Forelimb muscle (tissue), 1 donor: ENCODE results near the gene SCYGR1. TPM values are rescaled to one million over a fixed set of nuclear protein-coding genes. Genes with fewer than 3 reads are reported as not detected.
A peak's percentile ranks its signal among the peaks of the same experiment; 100 is the strongest.
"Not testable (repeated sequence)": the region's sequence is repeated elsewhere in the genome, so short reads cannot be mapped to it uniquely, and the experiment has no call there.

ENCODE experiments used
- DNase-seq: peaks from one replicate; pipeline ENCODE4 v3.0.0-alpha.2; 2013; ENCODE audit warnings: low read depth
- polyA plus RNA-seq: library from polyadenylated mRNA; unstranded; fragments of 120-200 nt; gene quantifications from one replicate; pipeline ENCODE4 v1.2.1, GENCODE V29; 2013; ENCODE audit not compliant: insufficient read length

Gene SCYGR1
- polyA plus RNA-seq, 1 donor = not detected

DNA sequence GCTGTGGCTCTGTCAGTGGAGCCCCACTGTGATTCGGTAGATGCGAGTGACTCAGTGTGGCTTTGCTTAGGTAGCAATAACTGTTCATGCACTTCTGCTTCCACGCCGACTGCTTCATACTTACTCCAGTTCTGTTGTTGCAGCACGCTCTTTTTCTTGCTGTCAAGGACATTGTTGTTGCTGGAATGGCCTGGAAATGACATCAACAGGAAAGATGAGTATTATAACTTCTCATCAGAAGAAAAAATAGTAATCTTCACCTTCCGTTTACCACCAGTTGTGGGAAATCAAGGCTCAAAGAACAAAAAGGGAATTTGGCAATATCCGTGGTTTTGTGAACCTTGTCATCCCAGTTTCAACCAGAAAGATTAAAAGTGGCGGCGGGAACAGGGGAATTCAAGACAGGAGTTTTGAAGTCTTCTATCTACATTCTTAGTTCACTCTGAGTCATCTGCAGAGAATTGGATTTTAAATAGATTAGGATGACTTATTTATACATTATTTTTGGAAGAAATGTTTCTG lies 16.9 kb downstream of the SCYGR1 start:
- DNase-seq = peak; percentile 17

- DNase-seq = no peak
Measured at GRCh38 chr2:227370092-227370491, 17.7 kb downstream of the SCYGR1 start.

- no peak for DNase-seq
Measured at GRCh38 chr2:227368574-227368973, 19.2 kb downstream of the SCYGR1 start.

DNA sequence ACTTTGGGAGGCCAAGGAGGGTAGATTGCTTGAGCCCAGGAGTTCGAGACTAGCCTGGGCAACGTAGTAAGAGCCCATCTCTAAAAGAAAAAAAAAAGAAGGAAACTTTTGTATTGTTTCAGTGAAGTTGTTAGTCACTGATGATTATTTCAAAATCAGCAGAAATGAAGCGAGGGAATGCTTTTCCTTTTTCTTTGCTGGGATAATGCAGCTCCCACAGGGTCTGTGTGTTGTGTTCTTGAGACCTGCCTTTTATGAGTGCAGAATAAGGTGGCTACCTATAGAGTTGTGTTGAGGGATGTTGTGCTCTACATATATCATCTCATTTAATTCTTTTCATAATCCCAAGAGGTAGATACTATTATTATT lies 20.3 kb downstream of the SCYGR1 start:
- no peak for DNase-seq

- DNase-seq = no peak
Measured at GRCh38 chr2:227366769-227367426, 20.9 kb downstream of the SCYGR1 start.

DNA sequence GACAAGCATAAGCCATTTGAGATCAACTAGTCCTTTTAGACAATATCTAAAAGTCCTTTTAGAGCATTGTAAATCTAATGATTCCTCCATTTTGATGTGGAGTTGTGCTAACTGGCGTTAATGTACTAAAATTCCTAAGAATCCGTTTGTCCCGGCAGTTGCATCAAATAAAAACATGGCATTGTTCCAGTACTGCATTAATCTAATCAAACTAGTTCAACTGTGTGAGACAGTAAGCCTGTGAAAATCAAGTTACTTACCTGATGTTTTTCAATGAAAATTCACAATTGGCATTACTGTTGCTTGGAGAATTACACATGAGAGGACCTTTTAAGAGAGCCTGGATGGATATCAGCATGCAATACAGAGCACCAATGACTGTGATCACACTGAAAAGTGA lies 21.9 kb downstream of the SCYGR1 start:
- DNase-seq = no peak

GRCh38 chr2:227364585-227365263 lies 23.0 kb downstream of the SCYGR1 start:
- not testable (repeated sequence) for DNase-seq

- no peak for DNase-seq
Measured at GRCh38 chr2:227363756-227364155, 24.0 kb downstream of the SCYGR1 start.

GRCh38 chr2:227360351-227360750 lies 27.4 kb downstream of the SCYGR1 start:
- DNase-seq = no peak

GRCh38 chr2:227351639-227352038 lies 36.1 kb downstream of the SCYGR1 start:
- no peak for DNase-seq

GRCh38 chr2:227349989-227350612 lies 37.6 kb downstream of the SCYGR1 start:
- DNase-seq = no peak

DNA sequence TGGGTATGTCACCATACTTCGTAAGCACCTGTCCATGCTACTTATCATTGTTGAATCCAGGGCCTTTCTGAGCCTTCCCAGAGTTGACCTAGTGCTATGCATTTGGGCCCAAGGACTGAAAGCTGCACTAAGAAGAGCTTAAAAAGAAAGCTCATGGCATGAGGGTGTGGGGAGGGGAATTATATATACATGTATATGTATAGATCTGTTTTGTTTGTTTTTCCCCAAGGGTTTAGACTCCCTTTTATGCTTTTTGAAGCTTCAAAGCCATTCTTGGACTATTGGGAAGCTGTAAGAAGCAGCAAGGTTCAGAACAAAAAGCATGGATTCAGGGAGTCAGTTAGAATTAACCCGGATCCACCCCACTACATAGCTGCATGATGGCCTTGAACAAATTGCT lies 39.4 kb downstream of the SCYGR1 start:
- no peak for DNase-seq

GRCh38 chr2:227347117-227347516 lies 40.6 kb downstream of the SCYGR1 start:
- DNase-seq = no peak

- no peak for DNase-seq
Measured at GRCh38 chr2:227344231-227344630, 43.5 kb downstream of the SCYGR1 start.

GRCh38 chr2:227341553-227341952 lies 46.2 kb downstream of the SCYGR1 start:
- DNase-seq = no peak

DNA sequence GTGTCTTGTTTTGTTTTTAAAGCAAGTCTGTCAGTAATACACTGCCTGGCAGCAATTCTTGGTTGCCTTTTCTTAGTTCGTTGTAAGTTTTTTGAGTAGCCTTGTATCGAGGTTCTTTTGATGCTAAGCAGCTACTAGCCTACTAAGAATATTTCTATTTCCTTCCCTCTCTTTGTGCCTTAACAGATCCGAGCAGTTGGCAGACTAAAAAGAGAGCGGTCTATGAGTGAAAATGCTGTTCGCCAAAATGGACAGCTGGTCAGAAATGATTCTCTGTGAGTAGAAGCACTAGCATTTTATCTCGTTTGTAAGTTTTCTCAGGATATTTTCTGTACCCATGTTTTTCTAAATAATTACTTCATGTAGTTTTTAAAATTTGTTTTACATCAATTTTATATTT lies 47.6 kb downstream of the SCYGR1 start:
- DNase-seq = no peak

DNA sequence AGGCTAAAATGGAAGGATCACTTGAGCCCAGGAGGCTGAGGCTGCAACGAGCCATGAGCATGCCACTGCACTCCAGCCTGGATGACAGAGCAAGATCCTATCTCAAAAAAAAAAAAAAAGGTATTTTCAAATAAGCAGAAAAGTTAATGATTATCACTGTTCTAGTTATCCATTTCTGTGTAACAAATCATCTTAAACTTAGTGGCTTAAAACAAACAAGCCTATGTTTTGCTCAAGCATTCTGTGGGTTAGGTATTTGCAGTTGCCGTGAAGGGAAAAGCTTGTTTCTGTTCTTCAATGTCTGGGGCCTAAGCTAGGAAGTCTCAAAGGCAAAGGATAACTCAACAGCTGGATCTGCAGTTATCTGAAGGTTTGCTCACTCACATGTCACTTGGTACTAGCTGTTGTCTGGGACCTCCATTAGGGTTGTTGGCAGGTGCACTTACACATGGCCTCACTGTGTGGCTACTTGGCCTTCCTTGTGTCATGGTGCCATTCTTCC lies 48.6 kb downstream of the SCYGR1 start:
- no peak for DNase-seq

Other genes with a start within 250 kb of the SCYGR1 start
- gene COL4A4, start 223.7 kb downstream of the SCYGR1 start, polyA plus RNA-seq = 0.09 TPM
- gene COL4A3, start 223.3 kb downstream of the SCYGR1 start, polyA plus RNA-seq = 0.16 TPM
- 68.1 TPM for gene MFF, start 62.7 kb downstream of the SCYGR1 start, polyA plus RNA-seq
- gene TM4SF20, start 8.6 kb downstream of the SCYGR1 start, polyA plus RNA-seq = 0.06 TPM
- 47.8 TPM for gene AGFG1, start 84.2 kb upstream of the SCYGR1 start, polyA plus RNA-seq
- not detected for gene SCYGR2, start 210.9 kb upstream of the SCYGR1 start, polyA plus RNA-seq
- gene SCYGR3, start 226.9 kb upstream of the SCYGR1 start, polyA plus RNA-seq = not detected
- gene SCYGR4, start 229.5 kb upstream of the SCYGR1 start, polyA plus RNA-seq = not detected